Transverse colon (tissue), 4 donors: ENCODE data around the gene HHIPL1. TPM values are rescaled to one million over a fixed set of nuclear protein-coding genes. Genes with fewer than 3 reads are reported as not detected.

Source experiments
- DNase-seq: peaks from one replicate; pipeline ENCODE4 v3.0.0-alpha.2; 2019
- H3K27ac ChIP-seq, 4 donors: fragments of 200-600 bp; sonication (generic); 2 replicates each; pipeline ENCODE4 v1.5.1; 2016 to 2018; ENCODE audit warnings: inconsistent platforms in 4 of 4
- H3K27me3 ChIP-seq: fragments of 200-600 bp; sonication (generic); 2 replicates; pipeline ENCODE4 v1.5.1; 2017; ENCODE audit warnings: inconsistent platforms
- H3K36me3 ChIP-seq, 4 donors: fragments of 200-600 bp; sonication (generic); 2 replicates each; pipeline ENCODE4 v1.5.1; 2017 to 2019; ENCODE audit warnings: inconsistent platforms in 4 of 4
- H3K4me1 ChIP-seq, 4 donors: fragments of 200-600 bp; sonication (generic); 2 replicates each; pipeline ENCODE4 v1.5.1; 2017 to 2020; ENCODE audit warnings: inconsistent platforms in 4 of 4
- H3K4me3 ChIP-seq, 4 donors: fragments of 200-600 bp; sonication (generic); 1 replicate in 1 of 4; 2 replicates in 3 of 4; pipeline versions ENCODE4 v1.5.1 to v1.6.1; 2017 to 2019; ENCODE audit warnings: inconsistent platforms in 4 of 4
- H3K9me3 ChIP-seq, 2 donors: fragments of 200-600 bp; sonication (generic); 2 replicates each; pipeline ENCODE4 v1.5.1; 2017 to 2019; ENCODE audit warnings: inconsistent platforms in 2 of 2
- EP300 ChIP-seq: sonication (generic); formaldehyde crosslinking; IDR thresholded peaks from one replicate; pipeline ENCODE4 v1.6.1; 2017; ENCODE audit warnings: antibody characterized with exemption, low read depth
- POLR2A ChIP-seq: fragments of 450-650 bp; IDR thresholded peaks from one replicate; pipeline ENCODE4 v1.6.1; 2016; ENCODE audit warnings: antibody characterized with exemption, mild to moderate bottlenecking, moderate library complexity
- POLR2AphosphoS5 ChIP-seq, 3 donors: sonication (generic); formaldehyde crosslinking; IDR thresholded peaks; one replicate each; pipeline ENCODE4 v1.6.1; 2016; ENCODE audit warnings: antibody characterized with exemption in 3 of 3
- WGBS, 2 donors: methylation state at CpG; one replicate each; pipeline ENCODE4 v1.1.5; 2018; ENCODE audit warnings: low coverage in 1 of 2; 5-methylcytosine and 5-hydroxymethylcytosine counted together
- in situ Hi-C, 4 donors: fragments of 200-750 bp; cut with MboI; loops; one replicate each; pipeline versions ENCODE4 v1.15.0 to v1.15.1; 2017; ENCODE audit warnings: low sequenced_read_pairs in 3 of 4, low pct_ligation_motif_present in 1 of 4, low pct_unique_long_range_greater_than_20kb in 1 of 4
- intact Hi-C: fragments of 100-400 bp; cut with DNase I; formaldehyde crosslinking; loops from one replicate; pipeline ENCODE4 v1.15.1; 2023; ENCODE audit warnings: low total_unique reads
- total RNA-seq, 4 donors: library from RNA; depleted of rRNA; stranded (reverse); fragments of >200 nt; gene quantifications; one replicate each; pipeline ENCODE4 v1.1.0, GENCODE V29; 2016
- TF ChIP-seq, protein P1 (sequence below), 5 experiments: fragments of 200-600 bp in 3 of 5; fragments of 450-650 bp in 2 of 5; sonication (generic) in 3 of 5; IDR thresholded peaks; 1 replicate in 2 of 5; 2 replicates in 3 of 5; pipeline ENCODE4 v1.5.1; 2016 to 2017; ENCODE audit warnings: antibody characterized with exemption in 5 of 5, inconsistent platforms in 3 of 5, mild to moderate bottlenecking in 2 of 5, moderate library complexity in 1 of 5

Gene HHIPL1
- total RNA-seq, 4 donors from 2014 or later = 0.40 to 31.0 (median 0.87) TPM

DNA sequence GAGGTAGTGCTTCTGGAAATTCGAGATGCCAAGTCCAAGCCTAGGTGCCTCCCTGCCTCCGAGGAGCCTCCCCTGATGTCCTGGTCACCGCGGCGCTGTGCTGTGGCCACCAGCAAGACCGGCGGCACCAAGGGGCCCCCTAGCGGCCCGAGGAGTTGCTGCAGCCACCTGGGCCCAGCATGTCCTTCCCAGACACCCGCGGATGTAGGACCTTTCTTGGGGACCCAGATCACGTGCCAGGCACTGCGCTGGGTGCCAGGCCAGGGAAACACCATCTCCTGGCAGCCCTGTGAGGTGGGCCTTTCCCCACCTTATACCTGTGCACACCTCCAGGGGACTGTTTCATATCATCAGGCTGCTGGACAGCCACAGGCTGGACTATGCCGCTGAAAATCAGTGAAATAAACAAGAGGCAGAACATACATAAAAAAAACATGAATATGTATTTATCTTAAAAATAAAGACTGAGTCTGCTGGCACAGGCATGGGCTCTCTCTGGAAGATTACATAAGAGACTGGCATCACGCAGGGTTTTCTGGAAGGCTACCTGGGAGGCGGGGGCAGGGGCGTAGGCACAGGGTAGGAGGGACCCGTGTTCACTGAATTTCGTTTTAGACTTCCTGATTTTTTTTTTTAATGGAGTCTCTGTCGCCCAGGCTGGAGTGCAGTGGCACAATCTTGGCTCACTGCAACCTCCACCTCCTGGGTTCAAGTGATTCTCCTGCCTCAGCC, 15.9 kb upstream of the HHIPL1 start:
- no peaks in the 10 kb centered on the region for H3K27me3 ChIP-seq
- H3K4me1 ChIP-seq = peaks cover 0 to 5% (median 3%) of the 10 kb centered on the region in 4 donors
- in situ Hi-C loops (loop anchor here in 1 of 4 donors (5.0 kb wide), 1 partner anchor 102 kb away; no protein-coding TSS in a partner anchor), intact Hi-C loops (loop anchor here (2.0 kb wide), 1 partner anchor 110 kb away; no protein-coding TSS in a partner anchor)
- H3K4me3 ChIP-seq = no peak overlapping the region
- H3K36me3 ChIP-seq = no peaks in the 10 kb centered on the region
- peak; percentile 81 for DNase-seq
- H3K9me3 ChIP-seq = no peaks in the 10 kb centered on the region
- 21 to 41% methylated on average over 9 to 20 of the region's 20 CpGs for WGBS, 2 donors
- TF ChIP-seq POLR2A = no peak
- TF ChIP-seq, protein P1, sequence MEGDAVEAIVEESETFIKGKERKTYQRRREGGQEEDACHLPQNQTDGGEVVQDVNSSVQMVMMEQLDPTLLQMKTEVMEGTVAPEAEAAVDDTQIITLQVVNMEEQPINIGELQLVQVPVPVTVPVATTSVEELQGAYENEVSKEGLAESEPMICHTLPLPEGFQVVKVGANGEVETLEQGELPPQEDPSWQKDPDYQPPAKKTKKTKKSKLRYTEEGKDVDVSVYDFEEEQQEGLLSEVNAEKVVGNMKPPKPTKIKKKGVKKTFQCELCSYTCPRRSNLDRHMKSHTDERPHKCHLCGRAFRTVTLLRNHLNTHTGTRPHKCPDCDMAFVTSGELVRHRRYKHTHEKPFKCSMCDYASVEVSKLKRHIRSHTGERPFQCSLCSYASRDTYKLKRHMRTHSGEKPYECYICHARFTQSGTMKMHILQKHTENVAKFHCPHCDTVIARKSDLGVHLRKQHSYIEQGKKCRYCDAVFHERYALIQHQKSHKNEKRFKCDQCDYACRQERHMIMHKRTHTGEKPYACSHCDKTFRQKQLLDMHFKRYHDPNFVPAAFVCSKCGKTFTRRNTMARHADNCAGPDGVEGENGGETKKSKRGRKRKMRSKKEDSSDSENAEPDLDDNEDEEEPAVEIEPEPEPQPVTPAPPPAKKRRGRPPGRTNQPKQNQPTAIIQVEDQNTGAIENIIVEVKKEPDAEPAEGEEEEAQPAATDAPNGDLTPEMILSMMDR (IDR thresholded peaks at IDR 0.05) = peak; percentile 97 to 98 (median 97)
- H3K27ac ChIP-seq = no peak overlapping the region

DNA sequence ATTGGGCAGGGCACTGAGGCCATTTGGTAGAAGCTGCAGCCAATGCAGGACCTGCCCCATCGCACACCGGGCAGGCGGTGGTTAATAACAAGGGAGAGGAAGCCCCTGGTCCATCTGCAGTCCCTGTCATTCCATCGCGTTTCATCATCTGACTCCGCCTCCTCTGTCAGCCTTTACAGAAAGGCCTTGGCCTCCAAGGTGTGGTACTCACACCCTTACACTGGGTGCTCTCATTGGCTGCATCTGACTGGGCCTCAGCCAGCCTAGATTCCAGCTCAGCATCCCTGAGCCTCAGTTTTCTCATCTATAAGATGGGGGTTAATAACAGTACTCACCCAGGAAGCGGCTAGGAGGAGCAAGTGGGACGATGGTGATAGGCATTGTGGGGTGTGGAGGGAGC, 14.7 kb upstream of the HHIPL1 start:
- TF ChIP-seq, protein P1 (IDR thresholded peaks at IDR 0.05) = no peak
- TF ChIP-seq EP300 (no peak), POLR2A (no peak), POLR2AphosphoS5 (IDR thresholded peaks at IDR 0.05) (no peak)
- intact Hi-C loops (loop anchor here (1.0 kb wide), 1 partner anchor 49 kb away; no protein-coding TSS in a partner anchor), in situ Hi-C loops (loop anchor here in 1 of 4 donors (5.0 kb wide), 1 partner anchor 113 kb away; no protein-coding TSS in a partner anchor)
- 71 to 80% methylated on average over 1 to 8 of the region's 8 CpGs for WGBS, 2 donors
- no peak for DNase-seq
- H3K27ac ChIP-seq = no peak overlapping the region
- H3K4me1 ChIP-seq = peaks cover 0 to 5% (median 3%) of the 10 kb centered on the region in 4 donors
- H3K9me3 ChIP-seq = no peaks in the 10 kb centered on the region
- no peaks in the 10 kb centered on the region for H3K36me3 ChIP-seq
- no peaks in the 10 kb centered on the region for H3K27me3 ChIP-seq
- H3K4me3 ChIP-seq = no peak overlapping the region

DNA sequence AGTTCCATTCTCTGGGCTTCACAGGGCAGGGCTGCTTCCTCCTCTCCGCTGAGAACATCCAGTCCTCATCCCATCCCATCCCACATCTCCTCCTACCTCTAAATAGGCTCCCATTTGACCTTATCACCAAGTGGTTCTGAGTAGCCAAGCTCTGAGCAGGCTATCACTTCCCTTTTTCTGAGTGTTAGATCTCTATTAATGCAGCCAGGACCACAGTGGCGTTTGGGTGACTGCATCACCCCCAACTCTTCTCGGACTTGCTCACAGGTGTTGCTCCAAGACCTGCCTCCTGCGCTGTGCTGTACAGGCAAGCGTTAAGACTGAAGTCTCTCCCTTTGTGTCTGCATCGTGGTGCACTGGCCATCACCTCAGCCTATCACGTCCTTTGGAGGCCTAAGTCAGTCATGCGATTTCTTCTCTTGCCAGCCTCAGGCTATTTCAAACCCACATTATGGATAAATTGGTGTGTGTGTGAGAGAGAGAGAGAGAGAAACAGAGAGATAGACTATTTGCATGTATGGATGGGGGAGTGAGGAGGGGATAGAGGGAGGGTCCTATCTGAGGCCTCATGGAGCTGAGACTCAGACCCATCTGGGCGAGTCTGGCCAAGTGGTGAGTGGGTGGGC, 12.4 kb upstream of the HHIPL1 start:
- 87% methylated on average over 9 of the region's 9 CpGs; no CpG with 5 or more reads in 1 of the 2 donors for WGBS, 2 donors
- no peak for TF ChIP-seq POLR2AphosphoS5 (IDR thresholded peaks at IDR 0.05)
- no peak for DNase-seq
- in situ Hi-C loops = loop anchor here in 1 of 4 donors (5.0 kb wide), 1 partner anchor 115 kb away; no protein-coding TSS in a partner anchor
- Histone ChIP-seq H3K4me1 (peaks cover 0 to 5% (median 3%) of the 10 kb centered on the region in 4 donors), H3K4me3 (no peak overlapping the region), H3K9me3 (no peaks in the 10 kb centered on the region), H3K27ac (no peak overlapping the region), H3K36me3 (no peaks in the 10 kb centered on the region), H3K27me3 (no peaks in the 10 kb centered on the region)
- intact Hi-C loops = no loop called here

DNA sequence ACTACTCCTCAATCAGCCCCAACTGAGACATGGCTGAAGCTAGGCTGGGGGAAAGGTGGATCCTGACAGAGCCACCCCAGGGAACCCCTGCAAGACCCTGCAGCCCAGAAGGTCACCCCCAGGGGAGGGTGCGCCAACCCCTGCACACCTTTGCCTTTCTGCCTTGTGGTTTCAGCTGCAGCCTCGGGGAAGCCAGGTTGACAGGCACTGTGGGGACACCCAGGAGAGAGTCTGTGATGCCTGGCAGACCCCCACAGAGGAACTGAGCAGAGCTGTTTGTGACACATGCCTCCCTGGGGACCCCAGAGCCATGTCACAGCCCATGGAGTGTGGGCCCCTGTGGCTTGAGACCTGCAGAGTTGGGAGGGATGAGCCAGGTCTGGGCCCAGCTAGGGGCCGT, 11.8 kb upstream of the HHIPL1 start:
- Histone ChIP-seq H3K4me1 (peaks cover 0 to 5% (median 3%) of the 10 kb centered on the region in 4 donors), H3K9me3 (no peaks in the 10 kb centered on the region), H3K4me3 (no peak overlapping the region), H3K27ac (no peak overlapping the region), H3K27me3 (no peaks in the 10 kb centered on the region), H3K36me3 (no peaks in the 10 kb centered on the region)
- in situ Hi-C loops (loop anchor here in 1 of 4 donors (5.0 kb wide), 1 partner anchor 116 kb away; no protein-coding TSS in a partner anchor), intact Hi-C loops (no loop called here)
- TF ChIP-seq POLR2A (no peak), EP300 (no peak), POLR2AphosphoS5 (IDR thresholded peaks at IDR 0.05) (no peak)
- TF ChIP-seq, protein P1 (IDR thresholded peaks at IDR 0.05) = no peak
- 79% methylated on average over 3 of the region's 3 CpGs; no CpG with 5 or more reads in 1 of the 2 donors for WGBS, 2 donors
- no peak for DNase-seq
